GM21526 (cell line): ENCODE data around the gene JOSD2.

Experiments
- ATAC-seq: cut with Tn5 transposase; IDR thresholded peaks from one replicate; pipeline ENCODE4 v1.9.1; 2021; ENCODE audit warnings: moderate library complexity; ENCODE audit not compliant: unreplicated experiment, low FRiP score

Gene JOSD2

GRCh38 chr19:50514346-50515167 is 3.6 kb upstream of the JOSD2 start:
- no peak for ATAC-seq

DNA sequence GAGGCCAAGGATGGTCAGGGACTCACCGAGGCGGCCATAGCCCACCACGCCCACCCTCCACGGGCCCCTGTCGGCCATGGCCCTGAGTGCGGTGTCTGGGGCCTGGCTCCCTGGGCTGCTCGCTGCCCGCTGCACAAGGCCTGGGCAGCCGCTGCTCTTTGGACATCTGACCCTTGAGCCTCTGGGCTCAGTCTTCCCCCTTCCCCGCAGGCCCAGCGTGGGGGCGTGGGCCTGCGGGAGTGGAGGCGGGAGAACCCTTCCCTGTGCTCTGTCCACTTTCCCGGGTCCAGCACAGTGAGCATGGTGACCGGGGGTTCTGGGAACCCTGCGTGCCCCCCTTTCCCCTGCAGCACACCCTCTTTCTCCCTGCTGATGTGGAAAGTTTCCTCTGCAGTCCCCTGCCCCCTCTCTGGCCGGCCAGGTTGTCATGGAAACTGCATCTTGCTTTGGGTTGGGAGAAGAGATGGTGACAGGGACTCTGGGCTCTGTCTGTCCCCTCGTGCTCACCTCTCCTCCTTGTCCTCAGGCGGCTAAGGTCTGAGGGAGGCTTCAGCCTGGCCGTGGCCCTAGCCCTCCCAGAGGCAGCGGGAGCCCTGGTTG is 2.9 kb upstream of the JOSD2 start, which contains the start of gene ASPDH:
Gene ASPDH (minus strand): TSS at position 168 of the 600 bp plus-strand sequence. CDS start 90 bp downstream, at position 78.
- no peak for ATAC-seq

DNA sequence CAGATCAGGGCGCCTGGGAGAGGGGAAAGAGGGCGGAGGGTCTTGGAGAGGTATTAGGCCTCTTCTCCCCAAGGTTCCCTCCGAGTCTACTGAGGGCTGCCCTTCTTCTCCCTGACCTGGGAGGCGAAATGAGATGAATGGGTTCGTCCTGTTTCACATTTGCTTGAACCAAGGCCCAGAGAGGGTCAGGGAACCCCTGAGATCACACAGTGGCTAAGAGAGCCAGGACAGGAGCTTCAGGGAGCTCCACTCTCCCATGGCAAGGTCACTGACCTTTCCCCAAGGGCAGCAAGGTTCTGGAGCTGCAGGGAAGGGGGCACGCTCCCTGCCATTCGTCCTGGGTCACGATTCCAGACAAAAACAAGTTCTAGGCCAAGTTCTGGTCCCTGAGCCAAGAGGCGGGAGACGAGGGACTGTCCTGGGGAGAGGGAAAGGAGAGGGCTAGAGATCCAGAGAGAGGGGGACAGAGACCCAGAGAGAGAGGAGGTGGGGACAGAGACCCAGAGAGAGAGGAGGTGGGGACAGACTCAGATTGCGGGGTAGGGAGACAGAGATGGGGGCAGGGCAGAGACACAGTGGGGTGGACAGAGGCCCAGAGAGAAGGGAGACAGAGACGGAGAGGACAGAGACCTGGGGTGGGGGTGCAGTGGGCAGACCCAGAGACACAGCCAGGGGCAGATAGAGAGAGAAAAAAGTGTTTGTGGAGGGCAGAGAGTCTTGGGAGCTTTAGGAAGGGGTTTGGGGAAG is 2.2 kb upstream of the JOSD2 start:
- no peak for ATAC-seq

GRCh38 chr19:50512112-50512998 is 1.4 kb upstream of the JOSD2 start:
- ATAC-seq: no peak

DNA sequence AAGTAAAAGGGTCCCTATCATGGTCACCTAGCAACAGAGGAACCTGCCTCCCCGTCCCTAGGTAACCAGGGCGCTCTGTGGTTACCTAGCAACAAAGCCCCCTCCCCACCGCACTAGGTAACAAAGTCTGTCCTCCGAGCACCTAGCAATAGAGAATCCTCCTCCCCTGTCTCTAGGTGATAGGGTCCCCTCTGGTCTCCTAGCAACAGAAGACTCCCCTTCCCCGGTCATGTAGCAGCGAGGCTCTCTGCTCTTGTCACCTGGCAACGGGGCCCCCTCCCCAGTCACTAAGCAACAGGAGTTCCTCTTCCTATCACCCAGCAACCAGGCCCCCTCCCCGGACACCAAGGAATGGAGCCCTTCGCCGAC is 307 bp downstream of the JOSD2 start:
- no peak for ATAC-seq

DNA sequence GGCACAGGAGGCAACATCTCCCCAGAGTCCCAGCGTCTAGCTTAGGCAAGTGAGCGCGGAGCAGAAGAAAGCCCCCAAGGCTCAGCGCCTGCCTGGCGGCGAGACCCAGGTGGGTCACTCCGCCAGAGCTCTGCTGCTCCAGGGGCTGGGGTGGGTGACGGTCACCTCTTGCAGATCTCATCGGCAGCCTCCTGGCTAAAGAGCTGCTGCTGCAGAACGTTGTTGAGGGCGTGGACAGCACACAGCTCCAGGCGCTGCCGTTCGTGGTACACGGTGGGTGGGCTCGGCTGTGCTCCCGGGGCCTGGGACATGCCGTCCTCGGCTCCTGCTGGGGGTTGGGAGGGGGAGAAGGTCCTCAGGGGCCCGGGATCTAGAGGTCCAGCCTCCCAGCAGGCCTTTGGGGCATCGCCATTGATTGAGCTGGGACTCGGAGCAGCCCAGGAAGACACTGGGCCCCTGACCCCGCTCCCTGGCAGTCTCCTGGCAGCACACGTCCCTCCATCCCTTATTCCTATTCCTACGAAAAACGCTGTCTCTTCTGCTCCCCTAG is 795 bp downstream of the JOSD2 start:
- ATAC-seq: no peak

GRCh38 chr19:50509366-50509765 is 1.6 kb downstream of the JOSD2 start:
- no peak for ATAC-seq

DNA sequence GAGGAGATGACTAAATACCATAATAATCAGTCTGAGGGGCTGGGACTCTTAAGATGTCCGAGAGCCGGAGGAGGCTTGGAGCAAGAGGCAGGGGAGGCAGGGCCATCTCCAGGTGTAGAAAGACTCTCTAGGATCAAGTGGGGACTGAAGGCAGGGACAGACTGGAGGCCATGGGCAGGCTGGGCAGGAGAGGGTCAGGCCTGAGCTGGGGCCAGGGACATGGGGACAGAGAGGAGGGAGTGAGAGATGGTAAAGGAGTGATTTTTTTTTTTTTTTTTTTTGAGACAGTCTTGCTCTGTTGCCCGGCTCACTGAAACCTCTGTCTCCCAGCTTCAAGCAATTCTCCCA is 2.2 kb downstream of the JOSD2 start:
- no peak for ATAC-seq

DNA sequence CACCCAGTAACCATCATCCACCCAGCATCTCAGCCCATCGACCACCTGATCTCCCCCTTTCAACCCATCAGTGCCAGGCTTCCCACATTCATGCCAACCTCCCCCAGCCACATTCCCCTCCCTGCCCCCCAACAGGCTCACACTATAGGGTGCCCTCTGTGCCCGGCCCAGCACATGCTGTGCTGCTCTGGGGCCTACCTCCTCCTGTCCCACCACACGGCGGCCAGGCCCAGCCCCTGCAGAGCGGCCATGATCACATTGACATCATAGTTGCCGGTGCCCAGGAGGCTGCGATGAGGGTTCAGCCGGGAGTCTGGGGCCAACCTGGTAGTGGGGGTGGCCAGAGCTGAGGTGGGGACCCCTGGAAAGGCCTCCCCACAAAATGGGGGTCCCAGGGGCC is 3.6 kb downstream of the JOSD2 start:
- no peak for ATAC-seq

GRCh38 chr19:50506700-50507099 is 4.3 kb downstream of the JOSD2 start:
- no peak for ATAC-seq

DNA sequence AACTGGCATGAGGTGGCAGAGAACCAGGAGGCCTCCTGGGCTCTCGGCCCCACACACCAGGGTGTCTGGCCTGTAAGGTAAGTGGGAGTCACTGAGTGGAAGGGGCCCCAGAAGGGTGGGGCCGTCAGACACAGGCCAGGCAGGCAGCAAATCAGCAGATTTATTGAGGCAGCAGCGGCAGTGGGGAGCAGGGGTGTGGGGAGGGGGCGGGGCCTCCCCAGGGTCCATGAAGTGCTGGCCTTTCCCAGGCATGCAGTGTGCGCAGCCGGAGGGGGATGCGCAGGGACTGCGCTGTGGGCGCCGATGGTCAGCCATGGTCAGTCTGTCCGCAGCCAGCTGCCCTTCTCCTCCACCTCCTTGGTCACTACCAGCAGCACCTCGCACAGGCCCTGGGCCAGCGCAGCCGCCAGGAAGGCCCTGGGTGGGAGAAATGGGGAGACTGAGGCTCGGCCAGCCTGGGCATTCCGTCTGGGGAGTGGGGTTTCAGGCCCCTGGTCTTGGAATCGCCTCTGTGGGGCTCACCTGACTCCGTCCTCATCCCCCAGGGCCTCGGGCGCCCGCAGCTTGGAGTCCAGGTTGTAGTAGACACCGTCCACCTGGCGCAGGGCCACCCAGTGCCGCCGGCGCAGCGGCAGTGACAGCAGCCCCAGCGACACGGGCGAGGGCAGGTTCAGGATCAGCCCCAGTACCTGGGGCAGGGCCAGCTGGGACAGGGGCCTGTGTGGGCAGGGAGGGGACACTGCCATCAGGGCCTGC is 5.0 kb downstream of the JOSD2 start:
- no peak for ATAC-seq

- ATAC-seq: no peak
These were observed 9.2 kb downstream of the JOSD2 start for GRCh38 chr19:50501568-50502475.

GRCh38 chr19:50501186-50501567 is 9.8 kb downstream of the JOSD2 start:
- ATAC-seq: no peak

DNA sequence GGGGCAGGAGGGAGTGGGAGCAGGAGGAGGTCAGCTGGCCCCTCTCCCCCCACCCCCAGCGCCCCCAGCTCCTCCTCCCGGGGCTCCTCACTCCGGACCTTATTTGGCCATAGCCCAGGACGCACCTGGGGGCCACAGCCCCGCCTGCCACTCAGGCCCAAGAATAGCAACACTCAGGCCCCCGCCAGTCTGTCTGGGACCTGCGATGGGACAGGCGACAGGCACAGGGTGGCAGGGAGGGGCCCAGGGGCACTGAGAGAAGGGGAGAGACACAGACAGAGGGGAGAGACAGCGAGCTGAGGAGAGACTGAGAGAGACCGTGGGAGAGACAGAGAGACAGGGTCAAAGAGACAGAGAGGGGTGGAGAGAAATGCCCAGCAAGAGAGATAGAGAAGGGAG is 10.2 kb downstream of the JOSD2 start:
- no peak for ATAC-seq

DNA sequence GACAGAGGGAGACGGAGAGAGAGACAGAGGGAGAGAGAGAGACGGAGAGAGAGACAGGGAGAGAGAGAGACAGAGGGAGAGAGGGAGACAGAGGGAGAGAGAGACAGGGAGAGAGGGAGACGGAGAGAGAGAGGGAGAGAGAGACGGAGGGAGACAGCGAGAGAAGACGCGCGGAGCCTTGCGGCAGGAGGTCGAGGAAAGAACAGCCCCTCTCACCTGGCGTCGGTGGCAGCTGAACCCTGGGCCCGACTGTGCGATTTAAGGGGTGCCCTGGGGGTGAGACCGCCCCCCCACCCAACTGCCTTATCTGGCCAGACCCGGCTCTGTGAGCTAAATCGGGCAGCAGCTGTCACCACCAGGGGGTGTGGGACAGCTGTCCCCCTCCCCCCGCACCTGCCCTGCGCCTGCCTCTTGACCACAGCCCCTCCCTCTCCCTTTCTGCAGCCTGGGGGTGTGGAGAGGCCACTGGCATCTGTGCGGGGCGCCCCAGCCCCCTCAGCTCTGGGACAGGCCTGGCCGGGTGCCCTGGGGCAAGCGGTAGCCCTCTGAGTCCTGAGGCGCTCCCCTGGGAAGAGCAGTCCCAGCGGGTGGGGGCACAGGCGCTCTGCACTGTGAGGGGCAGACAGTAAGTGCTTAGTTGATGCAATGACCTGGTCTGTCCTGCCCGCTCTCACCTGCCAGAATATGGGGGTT is 10.8 kb downstream of the JOSD2 start:
- no peak for ATAC-seq

GRCh38 chr19:50498219-50499056 is 12.6 kb downstream of the JOSD2 start:
- no peak for ATAC-seq

DNA sequence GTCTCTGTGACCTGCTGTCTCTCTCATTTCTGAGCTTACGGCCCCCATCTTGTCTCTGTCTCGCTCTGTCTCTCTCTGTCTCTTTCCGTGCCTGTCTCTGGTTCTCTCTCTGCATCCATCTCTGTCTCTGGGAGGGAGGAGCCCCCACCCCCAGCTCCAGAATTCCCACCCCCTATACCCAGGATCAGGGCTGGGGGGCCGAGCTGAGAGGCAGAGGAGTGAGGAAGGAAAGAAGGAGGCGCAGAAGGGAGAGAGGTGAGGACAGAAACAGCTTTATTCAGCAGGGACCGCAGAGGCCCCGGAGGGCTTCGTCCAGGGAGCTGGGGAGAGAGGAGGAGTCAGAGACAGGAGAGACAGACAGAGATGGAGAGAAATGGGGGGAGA is 14.0 kb downstream of the JOSD2 start:
- ATAC-seq: no peak
